Suprapubic skin (tissue), 4 donors: ENCODE results near the gene NF1.

Experiments
- EP300 ChIP-seq: sonication (generic); formaldehyde crosslinking; IDR thresholded peaks from one replicate; pipeline ENCODE4 v1.6.1; 2017; ENCODE audit warnings: antibody characterized with exemption
- POLR2AphosphoS5 ChIP-seq, 3 donors: sonication (generic); formaldehyde crosslinking; IDR thresholded peaks; one replicate each; pipeline ENCODE4 v1.6.1; 2017; ENCODE audit warnings: antibody characterized with exemption in 3 of 3
- TF ChIP-seq, protein P1 (sequence below), 2 donors: fragments of 200-600 bp in 1 of 2; fragments of 450-650 bp in 1 of 2; sonication (generic) in 1 of 2; IDR thresholded peaks; one replicate each; pipeline ENCODE4 v1.5.1; 2016 to 2019; ENCODE audit warnings: antibody characterized with exemption in 2 of 2, mild to moderate bottlenecking in 1 of 2, moderate library complexity in 1 of 2

DNA sequence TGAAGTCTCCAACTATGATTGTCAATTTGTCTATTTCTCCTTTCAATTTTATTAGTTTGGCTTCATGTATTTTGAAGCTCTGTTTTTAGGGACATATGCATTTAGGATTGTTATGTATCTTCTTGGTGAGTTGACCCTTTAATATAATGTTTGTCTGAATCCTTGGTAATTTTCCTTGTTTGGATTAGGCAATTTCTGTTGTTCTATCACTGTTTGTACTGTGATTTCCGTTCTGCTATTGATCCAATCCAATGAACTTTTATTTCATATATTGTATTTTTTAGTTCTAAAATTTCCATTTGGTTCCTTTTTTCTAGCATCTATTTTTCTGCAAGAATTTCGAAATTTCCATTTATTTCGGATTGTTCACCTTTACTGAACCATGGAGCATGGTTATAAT, 327.7 kb downstream of the NF1 start:
- TF ChIP-seq EP300 (no peak), POLR2AphosphoS5 (IDR thresholded peaks at IDR 0.05) (no peak)
- TF ChIP-seq, protein P1, sequence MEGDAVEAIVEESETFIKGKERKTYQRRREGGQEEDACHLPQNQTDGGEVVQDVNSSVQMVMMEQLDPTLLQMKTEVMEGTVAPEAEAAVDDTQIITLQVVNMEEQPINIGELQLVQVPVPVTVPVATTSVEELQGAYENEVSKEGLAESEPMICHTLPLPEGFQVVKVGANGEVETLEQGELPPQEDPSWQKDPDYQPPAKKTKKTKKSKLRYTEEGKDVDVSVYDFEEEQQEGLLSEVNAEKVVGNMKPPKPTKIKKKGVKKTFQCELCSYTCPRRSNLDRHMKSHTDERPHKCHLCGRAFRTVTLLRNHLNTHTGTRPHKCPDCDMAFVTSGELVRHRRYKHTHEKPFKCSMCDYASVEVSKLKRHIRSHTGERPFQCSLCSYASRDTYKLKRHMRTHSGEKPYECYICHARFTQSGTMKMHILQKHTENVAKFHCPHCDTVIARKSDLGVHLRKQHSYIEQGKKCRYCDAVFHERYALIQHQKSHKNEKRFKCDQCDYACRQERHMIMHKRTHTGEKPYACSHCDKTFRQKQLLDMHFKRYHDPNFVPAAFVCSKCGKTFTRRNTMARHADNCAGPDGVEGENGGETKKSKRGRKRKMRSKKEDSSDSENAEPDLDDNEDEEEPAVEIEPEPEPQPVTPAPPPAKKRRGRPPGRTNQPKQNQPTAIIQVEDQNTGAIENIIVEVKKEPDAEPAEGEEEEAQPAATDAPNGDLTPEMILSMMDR (IDR thresholded peaks at IDR 0.05) = no peak
